ENCODE measurements around the gene CDH23.

CDH23 gene

GRCh38 chr10:71404503-71405295 is 8.0 kb downstream of the CDH23 start:
- DNase-seq (ENCODE audit: extremely low read depth, insufficient read length), result no peak
- Histone ChIP-seq H3K36me3 (ENCODE audit: control insufficient read depth, insufficient read depth, low read length) (no peaks in the 10 kb centered on the region), H3K27me3 (replicated peaks; ENCODE audit: control insufficient read depth, insufficient read depth, low read length) (no peaks in the 10 kb centered on the region; the same call in 1 of the 2 replicates), H3K4me3 (replicated peaks; ENCODE audit: low read depth, low read length) (no peak overlapping the region)
- no peak for TF ChIP-seq CTCF (IDR thresholded peaks at IDR 0.05; ENCODE audit: insufficient read depth, low read length, poor library complexity, severe bottlenecking)

GRCh38 chr10:71406878-71407277 is 10.2 kb downstream of the CDH23 start:
- Histone ChIP-seq H3K4me3 (replicated peaks; ENCODE audit: low read depth, low read length) (no peak overlapping the region), H3K27me3 (replicated peaks; ENCODE audit: control insufficient read depth, insufficient read depth, low read length) (no peaks in the 10 kb centered on the region; the same call in 1 of the 2 replicates), H3K36me3 (ENCODE audit: control insufficient read depth, insufficient read depth, low read length) (no peaks in the 10 kb centered on the region)
- DNase-seq (ENCODE audit: extremely low read depth, insufficient read length), result no peak
- TF ChIP-seq CTCF (IDR thresholded peaks at IDR 0.05; ENCODE audit: insufficient read depth, low read length, poor library complexity, severe bottlenecking), result no peak

GRCh38 chr10:71408436-71409225 is 11.9 kb downstream of the CDH23 start:
- no peaks in the 10 kb centered on the region for H3K36me3 ChIP-seq (ENCODE audit: control insufficient read depth, insufficient read depth, low read length)
- DNase-seq (ENCODE audit: extremely low read depth, insufficient read length), result no peak
- no peak for TF ChIP-seq CTCF (IDR thresholded peaks at IDR 0.05; ENCODE audit: insufficient read depth, low read length, poor library complexity, severe bottlenecking)
- H3K27me3 ChIP-seq (replicated peaks; ENCODE audit: control insufficient read depth, insufficient read depth, low read length), result no peaks in the 10 kb centered on the region; the same call in 1 of the 2 replicates
- no peak overlapping the region for H3K4me3 ChIP-seq (replicated peaks; ENCODE audit: low read depth, low read length)

- TF ChIP-seq CTCF (IDR thresholded peaks at IDR 0.05; ENCODE audit: insufficient read depth, low read length, poor library complexity, severe bottlenecking), result no peak
- H3K4me3 ChIP-seq (replicated peaks; ENCODE audit: low read depth, low read length), result no peak overlapping the region
- DNase-seq (ENCODE audit: extremely low read depth, insufficient read length), result no peak
- no peaks in the 10 kb centered on the region for H3K27me3 ChIP-seq (replicated peaks; ENCODE audit: control insufficient read depth, insufficient read depth, low read length)
- no peaks in the 10 kb centered on the region for H3K36me3 ChIP-seq (ENCODE audit: control insufficient read depth, insufficient read depth, low read length)
Measured at GRCh38 chr10:71409516-71410104, 12.9 kb downstream of the CDH23 start.

- no peak overlapping the region for H3K4me3 ChIP-seq (replicated peaks; ENCODE audit: low read depth, low read length)
- no peaks in the 10 kb centered on the region for H3K27me3 ChIP-seq (replicated peaks; ENCODE audit: control insufficient read depth, insufficient read depth, low read length)
- no peaks in the 10 kb centered on the region for H3K36me3 ChIP-seq (ENCODE audit: control insufficient read depth, insufficient read depth, low read length)
- DNase-seq (ENCODE audit: extremely low read depth, insufficient read length), result no peak
- TF ChIP-seq CTCF (IDR thresholded peaks at IDR 0.05; ENCODE audit: insufficient read depth, low read length, poor library complexity, severe bottlenecking), result no peak
Measured at GRCh38 chr10:71413581-71413980, 16.9 kb downstream of the CDH23 start.
